Activated naive CD4-positive, alpha-beta T cell treated with anti-CD3 and anti-CD28 coated beads for 36 hours (primary cell): Measurements from ENCODE around the gene FBXL12. TPM values are rescaled to one million over a fixed set of nuclear protein-coding genes. Genes with fewer than 3 reads are reported as not detected.
"Not testable (repeated sequence)": the region's sequence is repeated elsewhere in the genome, so short reads cannot be mapped to it uniquely, and the experiment has no call there.

Experiments used
- CTCF ChIA-PET: fragments of 350-600 bp; sonication (Branson Sonifier 250); formaldehyde crosslinking; loops from one replicate; lab custom pipeline; 2021; ENCODE audit warnings: antibody characterized with exemption; lab: Charles Lee
- DNase-seq: peaks from one replicate; pipeline ENCODE4 v3.0.0-alpha.2; 2020
- H3K27ac Mint-ChIP-seq: one replicate; pipeline ENCODE4 v1.8.0; 2021; ENCODE audit warnings: mild to moderate bottlenecking, mixed read lengths
- H3K27me3 Mint-ChIP-seq: one replicate; pipeline ENCODE4 v1.8.0; 2021; ENCODE audit warnings: low read depth, mixed read lengths
- H3K36me3 Mint-ChIP-seq: one replicate; pipeline ENCODE4 v1.8.0; 2021; ENCODE audit warnings: low read depth, mixed read lengths
- H3K4me1 Mint-ChIP-seq: one replicate; pipeline ENCODE4 v1.8.0; 2021; ENCODE audit warnings: low read depth, mixed read lengths
- H3K4me3 Mint-ChIP-seq: one replicate; pipeline ENCODE4 v1.8.0; 2021; ENCODE audit warnings: mild to moderate bottlenecking, moderate library complexity, mixed read lengths
- H3K9me3 Mint-ChIP-seq: one replicate; pipeline ENCODE4 v1.8.0; 2021; ENCODE audit warnings: mixed read lengths
- intact Hi-C: fragments of 100-400 bp; cut with micrococcal nuclease; formaldehyde crosslinking; loops from one replicate; pipeline ENCODE4 v1.15.1; 2023
- total RNA-seq, 2 experiments: library from RNA; stranded (reverse); gene quantifications; one replicate each; pipeline ENCODE4 v1.2.3, GENCODE V29; 2021

Gene FBXL12
- total RNA-seq, 2 experiments from 2014 or later = 17.5 to 19.8 TPM

- peaks cover 25% of the 10 kb centered on the region for H3K4me1 Mint-ChIP-seq
- peak overlapping the region; percentile 84 for H3K4me3 Mint-ChIP-seq
- intact Hi-C loops = loop anchor here (1.0 to 10.0 kb wide), 5 partner anchors 8 to 272 kb away; partner anchors contain the start of genes FBXL12, PPAN and UBL5
- H3K36me3 Mint-ChIP-seq = peaks cover 10% of the 10 kb centered on the region
- H3K27ac Mint-ChIP-seq = peak overlapping the region; percentile 37
- CTCF ChIA-PET = interaction anchor here (1.1 kb wide), 1 partner anchor 23 kb away, joined by 3 read pairs; no protein-coding TSS in a partner anchor
- H3K9me3 Mint-ChIP-seq = no peaks in the 10 kb centered on the region
- no peaks in the 10 kb centered on the region for H3K27me3 Mint-ChIP-seq
- no peak for DNase-seq
Measured at GRCh38 chr19:9835507-9835949, 16.6 kb upstream of the FBXL12 start.

- H3K36me3 Mint-ChIP-seq = peaks cover 7% of the 10 kb centered on the region
- H3K27ac Mint-ChIP-seq = peak within 1 kb of the TSS; percentile 85
- CTCF ChIA-PET = interaction anchor here (0.5 to 1.1 kb wide), 3 partner anchors 23 to 253 kb away, joined by 3 to 4 read pairs (median 3); no protein-coding TSS in a partner anchor
- no peaks in the 10 kb centered on the region for H3K27me3 Mint-ChIP-seq
- no peaks in the 10 kb centered on the region for H3K9me3 Mint-ChIP-seq
- peaks cover 27% of the 10 kb centered on the region for H3K4me1 Mint-ChIP-seq
- peak; percentile 99 for DNase-seq
- H3K4me3 Mint-ChIP-seq = peak within 1 kb of the TSS; percentile 84
- intact Hi-C loops = loop anchor here (1.0 to 10.0 kb wide), 5 partner anchors 8 to 272 kb away; partner anchors contain the start of genes FBXL12, PPAN and UBL5
Measured at GRCh38 chr19:9834726-9835506, 16.0 kb upstream of the FBXL12 start, which contains the start of gene PIN1. PIN1 (plus strand) TSS chr19:9835318; CDS start chr19:9835345, 27 bp downstream.

- H3K27me3 Mint-ChIP-seq = no peaks in the 10 kb centered on the region
- H3K9me3 Mint-ChIP-seq = no peaks in the 10 kb centered on the region
- H3K4me1 Mint-ChIP-seq = peaks cover 30% of the 10 kb centered on the region
- intact Hi-C loops = loop anchor here (2.0 to 10.0 kb wide), 2 partner anchors 24 to 170 kb away; no protein-coding TSS in a partner anchor
- H3K4me3 Mint-ChIP-seq = peak overlapping the region; percentile 84
- CTCF ChIA-PET = interaction anchor here (0.5 to 0.6 kb wide), 2 partner anchors 78 to 254 kb away, joined by 3 to 4 read pairs; no protein-coding TSS in a partner anchor
- peak overlapping the region; percentile 85 for H3K27ac Mint-ChIP-seq
- peaks cover 6% of the 10 kb centered on the region for H3K36me3 Mint-ChIP-seq
- DNase-seq = no peak
Measured at GRCh38 chr19:9834307-9834725, 15.4 kb upstream of the FBXL12 start.

GRCh38 chr19:9828551-9829063, 9.7 kb upstream of the FBXL12 start:
- Mint-ChIP-seq H3K27ac (peak overlapping the region; percentile 75), H3K36me3 (peaks cover 11% of the 10 kb centered on the region), H3K27me3 (no peaks in the 10 kb centered on the region), H3K9me3 (no peaks in the 10 kb centered on the region), H3K4me3 (peak overlapping the region; percentile 100), H3K4me1 (peaks cover 25% of the 10 kb centered on the region)
- CTCF ChIA-PET = interaction anchor here (0.9 kb wide), 1 partner anchor 10 kb away, joined by 3 read pairs; no protein-coding TSS in a partner anchor
- intact Hi-C loops = no loop called here
- DNase-seq = no peak

GRCh38 chr19:9827289-9828238, 8.7 kb upstream of the FBXL12 start, which contains the start of gene UBL5:
UBL5 (plus strand) TSS chr19:9827918; CDS start chr19:9828338, 420 bp downstream.
- peak; percentile 93 for DNase-seq
- CTCF ChIA-PET = interaction anchor here (0.9 kb wide), 1 partner anchor 11 kb away, joined by 3 read pairs; no protein-coding TSS in a partner anchor
- Mint-ChIP-seq H3K4me3 (peak within 1 kb of the TSS; percentile 100), H3K27me3 (no peaks in the 10 kb centered on the region), H3K27ac (peak within 1 kb of the TSS; percentile 90), H3K9me3 (no peaks in the 10 kb centered on the region), H3K4me1 (peaks cover 26% of the 10 kb centered on the region), H3K36me3 (peaks cover 12% of the 10 kb centered on the region)
- intact Hi-C loops = loop anchor here (1.0 kb wide), 3 partner anchors 8 to 59 kb away; partner anchors contain the start of genes FBXL12, PIN1 and ZNF846

- H3K36me3 Mint-ChIP-seq = peaks cover 11% of the 10 kb centered on the region
- CTCF ChIA-PET = no interaction called here
- H3K9me3 Mint-ChIP-seq = no peaks in the 10 kb centered on the region
- intact Hi-C loops = no loop called here
- H3K27me3 Mint-ChIP-seq = no peaks in the 10 kb centered on the region
- H3K27ac Mint-ChIP-seq = no peak overlapping the region
- H3K4me3 Mint-ChIP-seq = no peak overlapping the region
- peaks cover 27% of the 10 kb centered on the region for H3K4me1 Mint-ChIP-seq
- DNase-seq = no peak
Measured at GRCh38 chr19:9823816-9824215, 4.9 kb upstream of the FBXL12 start.

- intact Hi-C loops, H3K27ac Mint-ChIP-seq, CTCF ChIA-PET, DNase-seq, H3K9me3 Mint-ChIP-seq, H3K27me3 Mint-ChIP-seq: not testable (repeated sequence)
- Mint-ChIP-seq H3K4me3 (peak overlapping the region; percentile 82), H3K4me1 (peaks cover 28% of the 10 kb centered on the region), H3K36me3 (peaks cover 13% of the 10 kb centered on the region)
Measured at GRCh38 chr19:9820034-9820433, 1.2 kb upstream of the FBXL12 start.

GRCh38 chr19:9819596-9819909, 674 bp upstream of the FBXL12 start:
- peak overlapping the region; percentile 82 for H3K4me3 Mint-ChIP-seq
- CTCF ChIA-PET = no interaction called here

GRCh38 chr19:9818175-9818733, 625 bp downstream of the FBXL12 start:
- Mint-ChIP-seq H3K4me1 (peaks cover 29% of the 10 kb centered on the region), H3K36me3 (peaks cover 17% of the 10 kb centered on the region), H3K9me3 (peaks cover 7% of the 10 kb centered on the region), H3K27ac (peak overlapping the region; percentile 86), H3K4me3 (peak overlapping the region; percentile 82), H3K27me3 (no peaks in the 10 kb centered on the region)
- CTCF ChIA-PET = no interaction called here
- intact Hi-C loops = loop anchor here (2.0 kb wide), 2 partner anchors 41 to 495 kb away; no protein-coding TSS in a partner anchor
- DNase-seq = no peak

More at GRCh38 chr19:9819596-9819909, 674 bp upstream of the FBXL12 start:
- intact Hi-C loops = loop anchor here (1.0 to 2.0 kb wide), 7 partner anchors 8 to 679 kb away; partner anchors contain the start of genes PIN1, UBL5 and ZNF317
- H3K4me1 Mint-ChIP-seq = peaks cover 31% of the 10 kb centered on the region
- H3K27ac Mint-ChIP-seq = peak overlapping the region; percentile 86
- H3K9me3 Mint-ChIP-seq = peaks cover 6% of the 10 kb centered on the region
- DNase-seq = no peak
- no peaks in the 10 kb centered on the region for H3K27me3 Mint-ChIP-seq
- peaks cover 18% of the 10 kb centered on the region for H3K36me3 Mint-ChIP-seq

- CTCF ChIA-PET = no interaction called here
- peaks cover 4% of the 10 kb centered on the region for H3K9me3 Mint-ChIP-seq
- H3K36me3 Mint-ChIP-seq = peaks cover 31% of the 10 kb centered on the region
- H3K4me3 Mint-ChIP-seq = no peak overlapping the region
- intact Hi-C loops = no loop called here
- H3K27ac Mint-ChIP-seq = peak overlapping the region; percentile 50
- no peak for DNase-seq
- H3K27me3 Mint-ChIP-seq = no peaks in the 10 kb centered on the region
- peaks cover 26% of the 10 kb centered on the region for H3K4me1 Mint-ChIP-seq
Measured at GRCh38 chr19:9811139-9811538, 7.7 kb downstream of the FBXL12 start.
